Stomach (tissue), 9 donors: ENCODE measurements around the gene LIFR. TPM values are rescaled to one million over a fixed set of nuclear protein-coding genes. Genes with fewer than 3 reads are reported as not detected.

Source experiments
- DNase-seq, 2 donors: peaks; one replicate each; pipeline versions ENCODE4 v3.0.0 to v3.0.0-alpha.2; 2013 to 2019
- H3K27ac ChIP-seq, 5 donors: fragments of 200-600 bp in 4 of 5; sonication (generic) in 4 of 5; one replicate each; pipeline ENCODE4 v1.5.1; 2013 to 2019; ENCODE audit warnings: mild to moderate bottlenecking in 1 of 5, moderate library complexity in 1 of 5
- H3K27me3 ChIP-seq, 3 donors: fragments of 200-600 bp; sonication (generic); one replicate each; pipeline ENCODE4 v1.5.1; 2017 to 2019; ENCODE audit warnings: mixed run types in 1 of 3
- H3K36me3 ChIP-seq, 4 donors: fragments of 200-600 bp; sonication (generic); 1 replicate in 3 of 4; 2 replicates in 1 of 4; pipeline ENCODE4 v1.5.1; 2016 to 2019
- H3K4me1 ChIP-seq, 4 donors: fragments of 200-600 bp; sonication (generic); one replicate each; pipeline ENCODE4 v1.5.1; 2016 to 2019
- H3K4me3 ChIP-seq, 4 donors: fragments of 200-600 bp; sonication (generic) in 3 of 4; one replicate each; pipeline ENCODE4 v1.5.1; 2016 to 2019; ENCODE audit warnings: mild to moderate bottlenecking in 1 of 4
- H3K9me3 ChIP-seq, 4 donors: fragments of 200-600 bp; sonication (generic); one replicate each; pipeline ENCODE4 v1.5.1; 2016 to 2019
- CTCF ChIP-seq, 7 experiments: fragments of 450-650 bp in 4 of 7; fragments of 200-600 bp in 3 of 7; sonication (generic) in 3 of 7; IDR thresholded peaks; one replicate each; pipeline ENCODE4 v1.5.1; 2016 to 2019; ENCODE audit warnings: antibody characterized with exemption in 7 of 7, control low read depth in 2 of 7, mild to moderate bottlenecking in 1 of 7
- EP300 ChIP-seq: sonication (generic); formaldehyde crosslinking; IDR thresholded peaks from one replicate; pipeline ENCODE4 v1.6.1; 2017; ENCODE audit warnings: antibody characterized with exemption
- POLR2A ChIP-seq, 4 donors: fragments of 450-650 bp; IDR thresholded peaks; one replicate each; pipeline ENCODE4 v1.6.1; 2016; ENCODE audit warnings: antibody characterized with exemption in 4 of 4, control low read depth in 2 of 4, mild to moderate bottlenecking in 1 of 4, moderate library complexity in 1 of 4
- POLR2AphosphoS5 ChIP-seq, 3 donors: sonication (generic); formaldehyde crosslinking; IDR thresholded peaks; one replicate each; pipeline ENCODE4 v1.6.1; 2016; ENCODE audit warnings: antibody characterized with exemption in 3 of 3
- WGBS, 5 donors: extraction: QIAGEN DNeasy Blood & Tissue Kit in 3 of 5; methylation state at CpG; one replicate each; pipeline versions ENCODE4 v1.1.5 to v1.1.7; 2013 to 2018; 5-methylcytosine and 5-hydroxymethylcytosine counted together
- intact Hi-C: fragments of 100-400 bp; cut with DNase I; formaldehyde crosslinking; loops from one replicate; pipeline ENCODE4 v1.15.1; 2023; ENCODE audit warnings: low total_unique reads
- polyA plus RNA-seq, 3 donors: library from polyadenylated mRNA; stranded (reverse); fragments of 200-250 nt; gene quantifications; one replicate each; pipeline ENCODE4 v1.2.3, GENCODE V29; 2013
- total RNA-seq, 5 donors: library from RNA; depleted of rRNA; stranded (reverse); fragments of >200 nt; gene quantifications; one replicate each; pipeline versions ENCODE4 v1.1.0 to v1.2.3, GENCODE V29; 2014 to 2016
- donor health status: healthy with polysubstance abuse.
- donor health status: Bipolar disorder and iron deficiency.
- donor health status: healthy.

The LIFR gene
- total and polyA plus RNA-seq, 8 donors = 6.2 to 259 (median 45.1) TPM

GRCh38 chr5:38472541-38472940 is 83.9 kb downstream of the LIFR start:
- H3K9me3 ChIP-seq = no peaks in the 10 kb centered on the region
- no peaks in the 10 kb centered on the region for H3K36me3 ChIP-seq
- no peak overlapping the region for H3K4me3 ChIP-seq
- no peak for DNase-seq
- H3K4me1 ChIP-seq = peaks cover 14 to 32% (median 20%) of the 10 kb centered on the region in 4 donors
- 89 to 97% (median 93%) methylated on average over 7 of the region's 7 CpGs for WGBS, 5 donors
- intact Hi-C loops = no loop called here
- H3K27me3 ChIP-seq = peaks cover 0 to under 1% (median 0%) of the 10 kb centered on the region in 3 donors
- peak overlapping the region in 2 of 5 donors; percentile 10 to 22 for H3K27ac ChIP-seq
- TF ChIP-seq POLR2A (IDR thresholded peaks at IDR 0.05) = no peak
- TF ChIP-seq CTCF (IDR thresholded peaks at IDR 0.05) = no peak
- no peak for TF ChIP-seq POLR2AphosphoS5 (IDR thresholded peaks at IDR 0.05)
- TF ChIP-seq EP300 = no peak

GRCh38 chr5:38471709-38472108 is 84.7 kb downstream of the LIFR start:
- no peak overlapping the region for H3K27ac ChIP-seq
- TF ChIP-seq POLR2A (IDR thresholded peaks at IDR 0.05) (no peak), CTCF (IDR thresholded peaks at IDR 0.05) (no peak), POLR2AphosphoS5 (IDR thresholded peaks at IDR 0.05) (no peak), EP300 (no peak)
- intact Hi-C loops = no loop called here
- H3K4me1 ChIP-seq = peaks cover 21 to 40% (median 28%) of the 10 kb centered on the region in 4 donors
- no peak for DNase-seq
- peaks cover 0 to 6% (median 0%) of the 10 kb centered on the region in 3 donors for H3K27me3 ChIP-seq
- no peaks in the 10 kb centered on the region for H3K9me3 ChIP-seq
- no peak overlapping the region for H3K4me3 ChIP-seq
- H3K36me3 ChIP-seq = no peaks in the 10 kb centered on the region
- 86 to 96% (median 89%) methylated on average over 4 of the region's 4 CpGs for WGBS, 5 donors

- WGBS, 5 donors = 83 to 92% (median 87%) methylated on average over 7 to 11 of the region's 11 CpGs
- H3K27me3 ChIP-seq = peaks cover 0 to 6% (median 0%) of the 10 kb centered on the region in 3 donors
Measured at GRCh38 chr5:38469707-38470267, 86.7 kb downstream of the LIFR start.

More at GRCh38 chr5:38469707-38470267, 86.7 kb downstream of the LIFR start:
- Histone ChIP-seq H3K4me1 (peaks cover 21 to 54% (median 35%) of the 10 kb centered on the region in 4 donors), H3K27ac (peak overlapping the region in 4 of 5 donors; percentile 78 to 87 (median 84)), H3K36me3 (no peaks in the 10 kb centered on the region), H3K4me3 (no peak overlapping the region), H3K9me3 (no peaks in the 10 kb centered on the region)
- no peak for TF ChIP-seq POLR2A (IDR thresholded peaks at IDR 0.05)
- TF ChIP-seq CTCF (IDR thresholded peaks at IDR 0.05) = no peak
- no peak for TF ChIP-seq POLR2AphosphoS5 (IDR thresholded peaks at IDR 0.05)
- intact Hi-C loops = no loop called here
- DNase-seq = no peak
